Heart right ventricle (tissue), 16 donors: ENCODE results near the gene ADAMTS3. TPM values are rescaled to one million over a fixed set of nuclear protein-coding genes. Genes with fewer than 3 reads are reported as not detected.

Experiments
- ATAC-seq, 8 donors: fragments of 200-7000 bp; cut with Tn5 transposase; one replicate each; pipeline ENCODE4 v1.9.1; 2020; ENCODE audit warnings: mild to moderate bottlenecking in 8 of 8, moderate library complexity in 8 of 8, moderate number of reproducible peaks in 1 of 8
- DNase-seq, 2 donors: peaks; one replicate each; pipeline ENCODE4 v3.0.0-alpha.2; 2020
- H3K27ac ChIP-seq, 10 donors: fragments of 200-600 bp; sonication (generic) in 2 of 10; one replicate each; pipeline versions ENCODE4 v1.5.0 to v1.8.0; 2020 to 2022; ENCODE audit warnings: mild to moderate bottlenecking in 3 of 10
- H3K27me3 ChIP-seq, 7 donors: fragments of 200-600 bp; one replicate each; pipeline ENCODE4 v1.8.0; 2021 to 2022; ENCODE audit warnings: mild to moderate bottlenecking in 2 of 7
- H3K36me3 ChIP-seq, 9 donors: fragments of 200-600 bp; sonication (generic) in 1 of 9; one replicate each; pipeline versions ENCODE4 v1.5.0 to v1.8.0; 2020 to 2022; ENCODE audit warnings: mild to moderate bottlenecking in 2 of 9
- H3K4me1 ChIP-seq, 9 donors: fragments of 200-600 bp; sonication (generic) in 1 of 9; one replicate each; pipeline versions ENCODE4 v1.5.0 to v1.8.0; 2020 to 2022; ENCODE audit warnings: mild to moderate bottlenecking in 4 of 9
- H3K4me3 ChIP-seq, 10 donors: fragments of 200-600 bp; sonication (generic) in 2 of 10; one replicate each; pipeline versions ENCODE4 v1.5.0 to v1.8.0; 2020 to 2022; ENCODE audit warnings: mild to moderate bottlenecking in 7 of 10, moderate library complexity in 2 of 10
- H3K9me3 ChIP-seq, 11 donors: fragments of 200-600 bp in 10 of 11; sonication (generic) in 2 of 11; one replicate each; pipeline versions ENCODE4 v1.5.0 to v1.8.0; 2013 to 2022; ENCODE audit warnings: mild to moderate bottlenecking in 2 of 11, control low read depth in 1 of 11, moderate library complexity in 1 of 11
- CTCF ChIP-seq, 9 donors: fragments of 200-600 bp; sonication (generic) in 2 of 9; IDR thresholded peaks; one replicate each; pipeline versions ENCODE4 v1.5.0 to v1.8.0; 2021 to 2022; ENCODE audit warnings: antibody characterized with exemption in 9 of 9, mild to moderate bottlenecking in 5 of 9, moderate library complexity in 1 of 9
- WGBS, 2 donors: extraction: QIAGEN DNeasy Blood & Tissue Kit; methylation state at CpG; one replicate each; pipeline ENCODE4 v1.1.7; 2013; ENCODE audit warnings: inconsistent platforms in 1 of 2; 5-methylcytosine and 5-hydroxymethylcytosine counted together
- intact Hi-C, 10 donors: fragments of 100-400 bp; cut with DNase I; formaldehyde crosslinking; loops; one replicate each; pipeline versions ENCODE4 v1.11.1 to v1.14.2; 2022
- polyA plus RNA-seq, 2 donors: library from polyadenylated mRNA; stranded (reverse); fragments of 200-250 nt; gene quantifications; one replicate each; pipeline ENCODE4 v1.2.3, GENCODE V29; 2013
- total RNA-seq, 10 donors: library from RNA; stranded (reverse); fragmentation: NEBNext Ultra II Directional in 3 of 10; extraction: Animal tissue kit (Norgen Biotek cat#: 25700) in 3 of 10; gene quantifications; one replicate each; pipeline versions ENCODE4 v1.2.1 to v1.2.4, GENCODE V29; 2021 to 2023
- donor health status: Arrhythmogenic right ventricular cardiomyopathy.
- donor health status: ischemic (EF 13 %, LVEDD 7.1; RV severe dilation, severe dysfunction).
- donor health status: healthy with polysubstance abuse.
- donor health status: DM: no; HTN: yes; CAD: no.
- donor health status: DM: no; HTN: no; CAD: no.
- donor health status: ischemic (EF 25% LVEDD 6.9; RV normal size, moderate dysfunction).
- donor health status: ischemic (EF 25% LVEDD 5.7; RV mildly dilated, moderate dysfunction).
- donor health status: healthy.
- donor health status: DM: yes; HTN: yes; CAD: no.
- donor health status: Ischemic cardiomyopathy.
- donor health status: ischemic (EF 35%, LVEDD 5.7; RV mildly dilated, moderate dysfunction).
- donor health status: nonischemic (EF 11% LVEDD 7.7; RV severe dilation, severe dysfunction).
- donor health status: DM: yes; HTN: yes; CAD: no.
- donor health status: PGD.
- donor health status: ischemic (EF 29% LVEDD 5.4; RV normal size, mild dysfunction).
- donor health status: nonischemic (EF 23%, LVEDD 6.1; RV moderate dilation, normal function).

Gene ADAMTS3
- total and polyA plus RNA-seq, 12 donors, result 0.23 to 1.1 (median 0.54) TPM

GRCh38 chr4:72463724-72464123 lies 105.3 kb downstream of the ADAMTS3 start:
- no peaks in the 10 kb centered on the region for H3K27me3 ChIP-seq
- TF ChIP-seq CTCF (IDR thresholded peaks at IDR 0.05), result no peak
- intact Hi-C loops, result loop anchor here in 3 of 10 donors (10.0 kb wide), 2 partner anchors 139 to 169 kb away; no protein-coding TSS in a partner anchor

GRCh38 chr4:72457158-72457557 lies 111.9 kb downstream of the ADAMTS3 start:
- no peak for TF ChIP-seq CTCF (IDR thresholded peaks at IDR 0.05)
- Histone ChIP-seq H3K4me3 (no peak overlapping the region), H3K36me3 (no peaks in the 10 kb centered on the region), H3K27ac (no peak overlapping the region), H3K27me3 (no peaks in the 10 kb centered on the region), H3K9me3 (peaks cover 0 to 3% (median 0%) of the 10 kb centered on the region in 11 donors), H3K4me1 (no peaks in the 10 kb centered on the region)
- 83 to 93% methylated on average over 3 of the region's 3 CpGs for WGBS, 2 donors
- intact Hi-C loops, result no loop called here
- DNase-seq, result no peak
- ATAC-seq, result no peak

More at GRCh38 chr4:72463724-72464123, 105.3 kb downstream of the ADAMTS3 start:
- H3K4me3 ChIP-seq, result no peak overlapping the region
- no peak overlapping the region for H3K27ac ChIP-seq
- ATAC-seq (no peak), DNase-seq (no peak)
- H3K9me3 ChIP-seq, result no peaks in the 10 kb centered on the region
- 72 to 77% methylated on average over 3 of the region's 3 CpGs for WGBS, 2 donors
- no peaks in the 10 kb centered on the region for H3K36me3 ChIP-seq
- no peaks in the 10 kb centered on the region for H3K4me1 ChIP-seq

GRCh38 chr4:72451349-72451748 lies 117.7 kb downstream of the ADAMTS3 start:
- ATAC-seq, result no peak

GRCh38 chr4:72449705-72450104 lies 119.3 kb downstream of the ADAMTS3 start:
- DNase-seq, result no peak
- Histone ChIP-seq H3K4me3 (no peak overlapping the region), H3K9me3 (no peaks in the 10 kb centered on the region), H3K27ac (no peak overlapping the region), H3K4me1 (no peaks in the 10 kb centered on the region), H3K36me3 (no peaks in the 10 kb centered on the region), H3K27me3 (no peaks in the 10 kb centered on the region)
- intact Hi-C loops, result loop anchor here in 1 of 10 donors (5.0 kb wide), 1 partner anchor 502 kb away; no protein-coding TSS in a partner anchor
- no peak for ATAC-seq
- 94% methylated on average over 1 of the region's 1 CpG for WGBS, 2 donors
- TF ChIP-seq CTCF (IDR thresholded peaks at IDR 0.05), result no peak

More at GRCh38 chr4:72451349-72451748, 117.7 kb downstream of the ADAMTS3 start:
- H3K27me3 ChIP-seq, result no peaks in the 10 kb centered on the region
- no peak overlapping the region for H3K4me3 ChIP-seq
- TF ChIP-seq CTCF (IDR thresholded peaks at IDR 0.05), result no peak
- intact Hi-C loops, result loop anchor here in 1 of 10 donors (5.0 kb wide), 1 partner anchor 504 kb away; no protein-coding TSS in a partner anchor
- peak; percentile 13 to 14 for DNase-seq
- H3K27ac ChIP-seq, result no peak overlapping the region
- H3K9me3 ChIP-seq, result peaks cover 0 to 3% (median 0%) of the 10 kb centered on the region in 11 donors
- H3K4me1 ChIP-seq, result no peaks in the 10 kb centered on the region
- WGBS, 2 donors, result 65 to 83% methylated on average over 3 of the region's 3 CpGs
- no peaks in the 10 kb centered on the region for H3K36me3 ChIP-seq
